ENCODE results near the gene ZNF195. TPM values are rescaled to one million over a fixed set of nuclear protein-coding genes. Genes with fewer than 3 reads are reported as not detected.
"Not testable (repeated sequence)": the region's sequence is repeated elsewhere in the genome, so short reads cannot be mapped to it uniquely, and the experiment has no call there.

Gene ZNF195
- total RNA-seq, result 10 to 100 TPM in 7 of 9 donors, 1 to 10 TPM in 2; 7.9 to 29.5 (median 18.5) TPM
- polyA plus RNA-seq, result 10 to 100 TPM; 20.1 to 21.9 (median 21.1) TPM
- long read RNA-seq, donor 1, partial matches to known transcripts, result 0 of 4 reads
- long read RNA-seq, donor 1, other reads (novel, unspliced or antisense), result 0 of 4 reads
- long read RNA-seq, donor 2, partial matches to known transcripts, result 0 of 1 reads
- long read RNA-seq, donor 2, other reads (novel, unspliced or antisense), result 0 of 1 reads
- long read RNA-seq, donor 3, partial matches to known transcripts, result 0 of 4 reads
- long read RNA-seq, donor 3, other reads (novel, unspliced or antisense), result 0 of 4 reads
- long read RNA-seq, donor 4, transcript ZNF195-201 (5 exons, 2,021 nt), result minor isoform, 5 of 21 reads
- long read RNA-seq, donor 4, transcript ZNF195-204 (4 exons, 2,970 nt), result major isoform, 7 of 21 reads
- long read RNA-seq, donor 4, partial matches to known transcripts, result 1 of 21 reads
- long read RNA-seq, donor 4, other reads (novel, unspliced or antisense), result 7 of 21 reads
- long read RNA-seq, donor 5, transcript ZNF195-201 (5 exons, 2,021 nt), result minor isoform, 5 of 29 reads
- long read RNA-seq, donor 5, transcript ZNF195-204 (4 exons, 2,970 nt), result major isoform, 10 of 29 reads
- long read RNA-seq, donor 5, partial matches to known transcripts, result 1 of 29 reads
- long read RNA-seq, donor 5, other reads (novel, unspliced or antisense), result 12 of 29 reads
- long read RNA-seq, donor 6, partial matches to known transcripts, result 0 of 7 reads
- long read RNA-seq, donor 6, other reads (novel, unspliced or antisense), result 1 of 7 reads
- long read RNA-seq, donor 7, partial matches to known transcripts, result 0 of 2 reads
- long read RNA-seq, donor 7, other reads (novel, unspliced or antisense), result 0 of 2 reads
- long read RNA-seq, donor 8, partial matches to known transcripts, result 0 of 2 reads
- long read RNA-seq, donor 8, other reads (novel, unspliced or antisense), result 0 of 2 reads
- long read RNA-seq, donor 9, partial matches to known transcripts, result 0 of 1 reads
- long read RNA-seq, donor 9, other reads (novel, unspliced or antisense), result 0 of 1 reads
- long read RNA-seq, donor 10, partial matches to known transcripts, result 0 of 3 reads
- long read RNA-seq, donor 10, other reads (novel, unspliced or antisense), result 0 of 3 reads

DNA sequence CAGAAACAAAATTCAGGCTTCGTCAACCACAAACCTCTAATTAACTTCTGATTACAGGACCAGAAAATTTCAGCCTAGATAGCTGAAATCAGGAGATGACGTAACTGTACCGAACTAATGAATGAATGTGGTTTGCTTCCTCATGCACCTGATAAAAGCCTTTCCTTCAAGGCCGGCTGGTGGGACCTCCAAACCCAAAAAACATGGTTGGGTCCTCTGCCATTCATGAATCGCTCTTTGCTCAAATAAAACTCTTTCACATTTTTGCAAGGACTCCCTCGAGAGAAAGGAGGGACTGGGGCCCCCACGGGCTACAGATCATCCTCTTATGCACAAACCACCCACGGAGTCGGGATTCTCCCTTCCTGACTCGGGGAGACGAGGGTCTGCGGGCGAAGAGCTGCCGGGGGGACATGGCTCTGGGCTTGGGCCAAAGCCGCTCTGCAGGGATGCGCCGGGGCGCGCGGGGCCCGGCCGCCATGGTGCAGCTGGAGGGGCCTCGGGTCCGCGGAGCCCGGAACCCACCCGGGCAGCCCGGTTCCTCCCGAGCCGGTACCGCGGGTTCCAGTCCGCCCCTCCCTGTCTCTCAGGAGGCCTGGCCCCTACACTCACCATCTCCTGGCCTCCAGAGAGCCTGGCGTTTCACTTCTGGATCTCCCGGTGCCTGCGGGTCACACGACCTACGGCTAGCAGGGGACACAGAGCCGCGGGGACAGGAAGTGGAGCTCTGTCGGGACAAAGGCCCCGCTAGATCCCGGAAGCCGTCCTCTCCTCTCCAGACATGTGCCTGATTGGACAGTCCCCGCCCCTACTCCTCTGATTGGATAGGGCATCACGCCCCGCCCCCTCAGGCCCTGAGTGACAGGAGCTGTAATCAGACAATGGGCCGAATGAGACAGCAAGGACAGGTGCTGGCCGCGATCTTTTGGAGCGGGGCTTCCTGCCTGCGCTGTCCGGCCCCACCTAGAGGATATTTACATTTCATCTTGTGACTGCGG, at the start of gene ZNF195:
Gene ZNF195 (minus strand): TSS at position 721 of the 998 bp plus-strand sequence. CDS start 106 bp downstream, at position 615.
- intact Hi-C loops (cut with DNase I), result no loop called here
- Histone ChIP-seq H3K27ac (peak within 1 kb of the TSS; percentile 15 to 85 (median 73)), H3K36me3 (replicated peaks in 1 of 2) (no peaks in the 10 kb centered on the region), H3K4me3 (peak within 1 kb of the TSS; percentile 36 to 95 (median 66)), H3K27me3 (no peaks in the 10 kb centered on the region), H3K4me1 (replicated peaks in 1 of 2) (peaks cover 0 to 7% of the 10 kb centered on the region in 2 donors), H3K9me3 (replicated peaks in 1 of 3) (no peaks in the 10 kb centered on the region)
- TF ChIP-seq POLR2A (IDR thresholded peaks at IDR 0.05), result peak in 1 of 2 donors; percentile 85
- TF ChIP-seq, protein P1, sequence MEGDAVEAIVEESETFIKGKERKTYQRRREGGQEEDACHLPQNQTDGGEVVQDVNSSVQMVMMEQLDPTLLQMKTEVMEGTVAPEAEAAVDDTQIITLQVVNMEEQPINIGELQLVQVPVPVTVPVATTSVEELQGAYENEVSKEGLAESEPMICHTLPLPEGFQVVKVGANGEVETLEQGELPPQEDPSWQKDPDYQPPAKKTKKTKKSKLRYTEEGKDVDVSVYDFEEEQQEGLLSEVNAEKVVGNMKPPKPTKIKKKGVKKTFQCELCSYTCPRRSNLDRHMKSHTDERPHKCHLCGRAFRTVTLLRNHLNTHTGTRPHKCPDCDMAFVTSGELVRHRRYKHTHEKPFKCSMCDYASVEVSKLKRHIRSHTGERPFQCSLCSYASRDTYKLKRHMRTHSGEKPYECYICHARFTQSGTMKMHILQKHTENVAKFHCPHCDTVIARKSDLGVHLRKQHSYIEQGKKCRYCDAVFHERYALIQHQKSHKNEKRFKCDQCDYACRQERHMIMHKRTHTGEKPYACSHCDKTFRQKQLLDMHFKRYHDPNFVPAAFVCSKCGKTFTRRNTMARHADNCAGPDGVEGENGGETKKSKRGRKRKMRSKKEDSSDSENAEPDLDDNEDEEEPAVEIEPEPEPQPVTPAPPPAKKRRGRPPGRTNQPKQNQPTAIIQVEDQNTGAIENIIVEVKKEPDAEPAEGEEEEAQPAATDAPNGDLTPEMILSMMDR (IDR thresholded peaks at IDR 0.05), result no peak
- peak; percentile 98 to 100 (median 99) for DNase-seq
- 1 to 5% (median 2%) methylated on average over 17 to 54 of the region's 54 CpGs for WGBS, 4 donors

DNA sequence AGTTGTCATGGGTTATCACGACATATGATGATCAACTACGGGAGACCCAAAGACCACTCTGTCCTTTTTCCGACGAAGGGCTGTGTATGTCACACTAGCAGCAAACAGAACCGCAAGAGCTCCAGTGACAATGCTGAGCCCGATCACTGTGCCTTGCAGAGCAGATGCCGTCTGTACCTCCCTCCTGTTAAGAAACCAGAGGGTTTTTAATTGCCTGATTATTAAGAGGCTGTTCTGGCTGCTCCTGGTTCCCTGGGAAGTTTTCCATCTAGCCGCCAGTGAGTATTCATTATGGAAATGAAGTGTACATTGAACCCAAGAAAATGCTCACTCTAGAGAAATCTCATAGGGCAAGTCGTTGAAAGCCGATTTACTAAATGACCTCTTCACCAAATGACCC, 49.1 kb upstream of the ZNF195 start:
- H3K36me3 ChIP-seq (replicated peaks in 1 of 2); H3K9me3 ChIP-seq (replicated peaks in 1 of 3); H3K27ac ChIP-seq; H3K27me3 ChIP-seq; H3K4me1 ChIP-seq (replicated peaks in 1 of 2); DNase-seq; H3K4me3 ChIP-seq; intact Hi-C loops (cut with DNase I): not testable (repeated sequence)
- 68 to 84% (median 79%) methylated on average over 6 to 10 of the region's 10 CpGs for WGBS, 4 donors

DNA sequence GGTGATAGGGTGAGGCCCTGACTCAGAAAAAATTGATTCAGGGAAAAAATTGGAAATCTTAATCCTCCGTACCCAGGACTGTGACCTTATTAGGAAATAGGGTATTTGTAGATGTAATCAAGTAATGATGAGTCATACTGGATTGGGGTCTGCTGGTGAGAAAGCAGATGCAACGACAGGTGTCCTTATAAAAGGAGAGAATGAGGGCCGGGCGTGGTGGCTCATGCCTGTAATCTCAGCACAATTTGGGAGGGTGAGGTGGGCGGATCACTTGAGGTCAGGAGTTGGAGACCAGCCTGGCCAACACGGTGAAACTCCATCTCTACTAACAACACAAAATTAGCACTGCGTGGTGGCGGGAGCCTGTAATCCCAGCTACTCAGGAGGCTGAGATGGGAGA, 47.6 kb upstream of the ZNF195 start:
- 81 to 87% (median 87%) methylated on average over 8 of the region's 8 CpGs for WGBS, 4 donors
- H3K36me3 ChIP-seq (replicated peaks in 1 of 2); H3K27me3 ChIP-seq; H3K4me3 ChIP-seq; intact Hi-C loops (cut with DNase I); DNase-seq; H3K4me1 ChIP-seq (replicated peaks in 1 of 2); H3K9me3 ChIP-seq (replicated peaks in 1 of 3); H3K27ac ChIP-seq: not testable (repeated sequence)

DNA sequence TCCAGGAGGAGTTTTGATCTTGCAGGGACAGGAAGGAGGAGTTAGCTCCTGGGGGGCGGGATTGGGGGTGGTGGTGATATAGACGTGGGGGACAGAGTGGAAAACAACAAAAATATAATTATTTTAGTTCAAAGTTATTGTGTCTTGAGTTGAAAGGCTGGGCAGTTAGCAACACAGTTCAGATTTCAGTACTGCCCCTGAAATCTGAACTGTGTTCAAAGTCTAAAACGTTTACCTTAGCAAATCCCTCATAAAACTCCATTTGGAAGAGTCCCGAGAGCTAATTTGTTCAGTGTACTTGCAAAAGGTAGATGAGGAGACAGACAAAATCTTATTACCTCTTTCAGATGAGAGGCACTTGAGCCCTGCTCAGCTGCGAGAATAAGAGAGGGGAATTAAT, 45.0 kb upstream of the ZNF195 start:
- H3K9me3 ChIP-seq (replicated peaks in 1 of 3); H3K27ac ChIP-seq; H3K27me3 ChIP-seq; H3K4me1 ChIP-seq (replicated peaks in 1 of 2); H3K36me3 ChIP-seq (replicated peaks in 1 of 2); H3K4me3 ChIP-seq; DNase-seq; intact Hi-C loops (cut with DNase I): not testable (repeated sequence)
- WGBS, 4 donors, result 25 to 35% (median 29%) methylated on average over 5 of the region's 5 CpGs

DNA sequence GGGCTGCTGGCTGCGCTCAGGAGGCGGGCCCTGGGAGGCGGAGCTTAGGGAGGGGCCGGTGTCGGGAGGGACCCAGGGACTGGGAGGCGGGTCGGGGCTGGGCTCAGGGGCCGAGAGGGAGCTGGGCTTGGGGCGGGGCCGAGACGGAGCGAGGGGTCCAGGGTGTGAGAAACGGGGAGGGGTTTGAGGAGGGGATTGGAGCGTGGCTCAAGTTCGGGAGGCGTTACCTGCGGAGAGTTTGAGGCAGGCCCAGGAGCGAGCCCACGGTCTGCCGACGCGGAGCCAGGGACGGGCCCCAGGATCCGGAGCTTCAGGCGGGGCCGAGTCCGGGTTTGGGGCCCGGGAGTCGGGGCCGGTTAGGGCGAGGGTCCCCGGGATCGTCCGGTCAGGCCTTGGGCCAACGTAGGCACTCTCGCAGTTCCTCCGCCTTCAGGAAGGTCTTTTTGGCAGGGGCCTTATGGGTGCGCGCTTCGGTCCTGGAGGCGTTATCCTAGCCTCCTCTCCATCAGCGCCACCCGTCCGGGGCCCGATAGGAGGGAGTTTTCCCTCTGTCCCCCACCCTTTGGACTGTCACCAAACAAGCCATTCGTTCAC, 44.3 kb upstream of the ZNF195 start:
- intact Hi-C loops (cut with DNase I); H3K4me1 ChIP-seq (replicated peaks in 1 of 2); H3K9me3 ChIP-seq (replicated peaks in 1 of 3); H3K36me3 ChIP-seq (replicated peaks in 1 of 2); H3K27me3 ChIP-seq: not testable (repeated sequence)
- H3K4me3 ChIP-seq, result peak overlapping the region in 2 of 4 donors; percentile 73 to 79
- 0 to 2% (median 0%) methylated on average over 6 to 46 of the region's 46 CpGs; no CpG with 5 or more reads in 1 of the 4 donors for WGBS, 4 donors
- DNase-seq, result peak in 2 of 7 donors; percentile 8 to 33
- peak overlapping the region in 3 of 5 donors; percentile 47 to 74 (median 62) for H3K27ac ChIP-seq

DNA sequence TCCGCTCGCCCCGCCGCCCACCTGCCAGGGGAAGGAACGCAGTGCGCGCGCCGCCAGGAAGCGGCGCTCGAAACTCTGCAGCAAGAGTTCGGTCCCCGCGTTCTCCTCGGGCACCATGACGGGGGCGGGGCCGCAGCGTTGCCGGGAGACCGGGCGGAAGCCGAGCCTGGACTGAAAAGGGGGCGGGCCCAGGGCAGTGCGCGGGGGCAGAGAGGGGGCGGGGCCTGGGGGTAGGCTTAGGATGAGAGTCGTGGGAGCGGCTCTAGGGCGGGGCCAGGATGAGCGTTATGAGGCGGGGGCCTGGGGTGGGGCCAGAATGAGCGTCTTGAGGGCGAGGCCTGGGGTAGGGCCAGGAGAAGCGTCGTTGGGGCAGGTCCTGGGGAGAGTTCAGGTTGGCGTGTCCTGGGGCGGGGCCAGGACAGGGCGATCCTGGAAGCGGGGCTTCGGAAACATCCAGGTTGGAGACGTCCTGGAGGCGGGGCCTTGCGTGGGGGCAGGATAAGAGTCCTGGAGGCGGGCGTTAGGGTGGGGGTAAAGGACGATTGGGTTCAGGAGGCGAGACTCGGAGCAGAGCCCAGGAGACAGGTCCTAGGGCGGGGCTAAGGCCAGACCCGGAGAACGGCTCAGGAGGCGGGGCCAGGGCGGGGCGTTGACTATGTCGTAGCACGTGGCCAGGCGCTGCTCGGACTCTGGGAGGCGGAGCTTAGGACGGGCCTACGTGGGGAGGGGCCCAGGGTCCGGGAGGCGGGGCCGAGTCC, 43.6 kb upstream of the ZNF195 start:
- H3K9me3 ChIP-seq (replicated peaks in 1 of 3); H3K4me1 ChIP-seq (replicated peaks in 1 of 2); H3K27me3 ChIP-seq; H3K36me3 ChIP-seq (replicated peaks in 1 of 2); intact Hi-C loops (cut with DNase I): not testable (repeated sequence)
- Histone ChIP-seq H3K27ac (peak overlapping the region in 3 of 5 donors; percentile 62 to 74 (median 73)), H3K4me3 (peak overlapping the region in 2 of 4 donors; percentile 65 to 79)
- 0 to 1% (median 1%) methylated on average over 24 to 66 of the region's 66 CpGs for WGBS, 4 donors
- DNase-seq, result peak; percentile 99 to 100 (median 100)

DNA sequence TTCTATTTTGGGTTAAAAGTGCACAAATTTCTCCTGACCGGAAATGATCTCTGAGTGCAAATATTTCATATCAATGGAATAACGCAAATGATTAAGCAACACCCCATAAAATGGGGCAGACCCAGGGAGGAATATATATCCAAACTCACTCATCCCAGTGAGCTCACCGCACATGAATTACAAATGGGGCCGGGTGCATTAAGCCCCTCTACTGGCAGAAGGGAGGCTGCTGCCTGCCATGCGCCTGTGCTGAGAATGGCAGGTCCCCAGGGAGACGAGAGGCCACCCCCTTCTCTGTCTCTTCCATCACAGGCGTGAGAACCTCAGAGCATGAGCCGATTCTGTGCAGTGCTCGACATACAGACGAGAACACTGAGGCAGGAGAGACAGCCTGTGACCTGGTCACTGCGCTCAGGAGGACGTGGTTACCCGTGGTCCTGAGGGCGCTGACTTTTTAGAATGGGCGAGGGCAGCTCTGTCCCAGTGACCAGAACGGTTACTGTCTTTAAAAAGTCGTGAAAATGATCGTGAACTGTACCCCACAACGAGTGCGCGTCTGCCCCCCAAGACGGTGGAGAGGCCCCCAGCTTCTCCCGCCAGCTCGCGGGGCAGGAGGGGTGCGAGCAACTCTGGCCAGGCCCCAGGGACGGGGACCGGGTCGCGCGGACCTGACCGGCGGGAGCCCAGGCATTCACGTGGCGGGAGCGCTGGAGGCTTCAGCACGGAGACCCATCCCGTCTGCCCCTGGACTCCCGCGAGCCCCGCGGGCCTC, 42.8 kb upstream of the ZNF195 start:
- Histone ChIP-seq H3K4me3 (peak overlapping the region in 2 of 4 donors; percentile 65 to 79), H3K27ac (peak overlapping the region in 2 of 5 donors; percentile 57 to 74)
- H3K36me3 ChIP-seq (replicated peaks in 1 of 2); intact Hi-C loops (cut with DNase I); H3K9me3 ChIP-seq (replicated peaks in 1 of 3); H3K27me3 ChIP-seq; H3K4me1 ChIP-seq (replicated peaks in 1 of 2): not testable (repeated sequence)
- 4 to 16% (median 8%) methylated on average over 19 to 41 of the region's 42 CpGs for WGBS, 4 donors
- peak in 3 of 7 donors; percentile 35 to 67 (median 35) for DNase-seq
